Fibroblast of the conjunctiva (primary cell): ENCODE data around the gene FRMD6.
A peak's percentile ranks its signal among the peaks of the same experiment; 100 is the strongest.

Experiments
- DNase-seq: peaks from one replicate; pipeline ENCODE4 v3.0.0-alpha.2; 2010; ENCODE audit warnings: low read depth

The FRMD6 gene

DNA sequence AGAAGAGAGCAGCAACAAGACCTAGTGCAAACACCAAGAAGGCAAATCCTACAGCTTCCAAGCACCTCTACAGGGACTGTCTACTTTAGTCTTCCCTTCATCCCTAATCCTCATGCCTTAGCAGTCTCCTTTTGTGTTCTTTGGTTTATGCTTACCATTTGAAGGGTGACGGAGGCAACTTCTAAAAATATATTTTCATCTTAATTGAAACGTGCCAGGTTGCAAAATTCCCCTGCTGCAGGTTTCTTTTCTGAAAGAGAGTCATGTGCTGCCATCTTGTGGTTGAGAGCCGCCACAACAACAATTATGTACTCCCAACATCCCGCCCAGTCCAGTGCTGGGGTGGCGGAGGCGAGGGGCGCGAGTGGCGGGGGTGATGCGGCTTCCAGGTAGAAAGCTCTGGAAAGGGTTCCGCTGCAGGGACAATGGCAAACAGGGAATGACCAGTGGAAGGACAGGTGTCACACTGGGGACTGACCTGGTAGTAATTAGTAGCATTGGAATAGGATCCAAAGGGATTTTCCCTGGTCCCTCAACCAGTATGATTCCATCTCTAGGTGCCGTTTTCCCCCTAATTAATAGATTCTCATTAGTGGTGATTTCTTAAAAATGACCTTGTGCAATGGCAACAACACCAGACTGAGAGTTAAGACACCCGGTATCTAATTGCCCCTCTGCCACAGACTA lies 128.4 kb downstream of the FRMD6 start:
- peak; percentile 43 for DNase-seq
